LNCaP clone FGC (cell line): Measurements from ENCODE around the gene C16orf78.

ENCODE experiments used
- DNase-seq: peaks from one replicate; pipeline ENCODE4 v3.0.0-alpha.2; 2011; ENCODE audit warnings: low read depth
- H3K4me3 ChIP-seq: 2 replicates; pipeline ENCODE4 v1.5.1; 2011; ENCODE audit warnings: mild to moderate bottlenecking, low read depth, low read length, control low read depth
- TF ChIP-seq, protein P1 (sequence below): IDR thresholded peaks from 2 replicates; pipeline ENCODE4 v1.5.1; 2012; ENCODE audit warnings: mild to moderate bottlenecking; ENCODE audit not compliant: control insufficient read depth, insufficient read depth; ENCODE audit errors: extremely low read depth

Gene C16orf78

GRCh38 chr16:49437344-49437743 is 63.7 kb downstream of the C16orf78 start:
- TF ChIP-seq, protein P1, sequence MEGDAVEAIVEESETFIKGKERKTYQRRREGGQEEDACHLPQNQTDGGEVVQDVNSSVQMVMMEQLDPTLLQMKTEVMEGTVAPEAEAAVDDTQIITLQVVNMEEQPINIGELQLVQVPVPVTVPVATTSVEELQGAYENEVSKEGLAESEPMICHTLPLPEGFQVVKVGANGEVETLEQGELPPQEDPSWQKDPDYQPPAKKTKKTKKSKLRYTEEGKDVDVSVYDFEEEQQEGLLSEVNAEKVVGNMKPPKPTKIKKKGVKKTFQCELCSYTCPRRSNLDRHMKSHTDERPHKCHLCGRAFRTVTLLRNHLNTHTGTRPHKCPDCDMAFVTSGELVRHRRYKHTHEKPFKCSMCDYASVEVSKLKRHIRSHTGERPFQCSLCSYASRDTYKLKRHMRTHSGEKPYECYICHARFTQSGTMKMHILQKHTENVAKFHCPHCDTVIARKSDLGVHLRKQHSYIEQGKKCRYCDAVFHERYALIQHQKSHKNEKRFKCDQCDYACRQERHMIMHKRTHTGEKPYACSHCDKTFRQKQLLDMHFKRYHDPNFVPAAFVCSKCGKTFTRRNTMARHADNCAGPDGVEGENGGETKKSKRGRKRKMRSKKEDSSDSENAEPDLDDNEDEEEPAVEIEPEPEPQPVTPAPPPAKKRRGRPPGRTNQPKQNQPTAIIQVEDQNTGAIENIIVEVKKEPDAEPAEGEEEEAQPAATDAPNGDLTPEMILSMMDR = no peak
- H3K4me3 ChIP-seq = no peak overlapping the region
- no peak for DNase-seq

DNA sequence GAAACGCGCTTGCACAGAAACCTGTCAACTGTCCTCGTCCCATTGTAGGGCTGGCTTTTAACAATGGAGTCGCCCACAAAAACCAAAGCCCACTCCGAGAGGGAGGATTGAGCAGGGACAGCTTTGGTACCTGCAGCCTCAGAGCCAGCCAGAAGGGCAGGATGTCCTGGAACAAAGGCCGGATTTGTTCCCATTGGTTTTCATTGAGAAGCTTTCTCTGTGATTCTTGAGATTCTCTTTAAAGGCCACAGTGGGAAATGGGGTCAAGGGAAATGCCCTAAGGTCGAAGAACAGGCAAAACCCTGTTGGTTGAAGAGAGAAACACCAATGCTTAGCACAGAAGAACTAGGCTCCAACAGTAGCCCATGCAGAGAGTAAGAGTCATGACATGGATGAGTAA is 65.4 kb downstream of the C16orf78 start:
- TF ChIP-seq, protein P1 = no peak
- no peak for DNase-seq
- H3K4me3 ChIP-seq = no peak overlapping the region

DNA sequence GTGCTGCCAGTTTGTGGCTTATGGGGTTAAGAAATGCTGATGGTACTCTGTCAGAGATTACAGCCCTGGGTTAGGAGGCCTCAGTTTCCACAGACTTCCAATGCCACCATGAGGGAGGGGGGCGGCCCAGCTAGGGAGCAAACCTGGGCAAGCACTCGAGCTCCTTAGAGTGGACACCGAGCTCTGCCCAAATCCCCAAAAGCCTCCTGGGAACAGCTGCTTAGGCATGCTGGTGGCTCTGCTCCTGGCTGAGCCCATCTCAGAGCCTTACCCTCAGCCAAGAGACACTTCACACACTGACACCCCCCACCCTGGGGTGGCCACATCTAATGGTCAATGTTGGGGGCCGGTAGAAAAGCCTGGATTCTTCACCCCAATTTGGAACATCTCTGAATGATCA is 66.1 kb downstream of the C16orf78 start:
- H3K4me3 ChIP-seq = no peak overlapping the region
- DNase-seq = no peak
- TF ChIP-seq, protein P1 = no peak

- H3K4me3 ChIP-seq = no peak overlapping the region
- TF ChIP-seq, protein P1 = no peak
- DNase-seq = no peak
These were observed 66.8 kb downstream of the C16orf78 start for GRCh38 chr16:49440156-49441065.

GRCh38 chr16:49441366-49441780 is 67.8 kb downstream of the C16orf78 start:
- H3K4me3 ChIP-seq = no peak overlapping the region
- no peak for DNase-seq
- TF ChIP-seq, protein P1 = peak; percentile 27

DNA sequence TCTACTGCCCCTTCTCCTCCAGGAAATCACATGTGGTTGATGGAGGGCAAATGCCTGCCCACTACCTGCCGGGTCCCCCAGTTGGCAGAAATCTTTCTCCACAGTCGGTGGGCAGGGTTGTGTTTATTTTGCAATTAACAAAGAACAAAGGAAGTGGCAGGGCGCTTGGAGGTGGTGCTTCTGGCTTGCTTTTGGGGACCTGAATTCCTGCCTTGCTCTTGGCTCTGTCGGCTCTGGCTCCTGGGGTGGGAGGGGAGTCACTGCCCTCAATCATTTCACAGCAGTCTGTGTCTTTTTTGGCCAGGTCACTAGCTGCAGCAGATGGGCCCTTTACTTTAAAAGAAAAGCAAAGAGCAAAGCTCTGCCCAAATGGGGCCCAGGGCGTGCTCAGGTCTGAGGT is 69.2 kb downstream of the C16orf78 start:
- no peak overlapping the region for H3K4me3 ChIP-seq
- TF ChIP-seq, protein P1 = no peak
- DNase-seq = no peak
